PC-3 (cell line): ENCODE measurements around the gene CNTN4. TPM values are rescaled to one million over a fixed set of nuclear protein-coding genes. Genes with fewer than 3 reads are reported as not detected.

Experiments
- ATAC-seq: fragments of 200-7000 bp; cut with Tn5 transposase; 2 replicates; pipeline ENCODE4 v1.9.1; 2020; ENCODE audit warnings: mild to moderate bottlenecking, moderate library complexity
- BruUV-seq: library from RNA; stranded (reverse); fragments of 400-500 nt; replicated peaks from 2 replicates; lab custom pipeline; 2021; lab: Mats Ljungman, UMichigan
- CTCF ChIA-PET: fragments of 300-600 bp; sonication (Branson Sonifier 250); formaldehyde crosslinking; loops from one replicate; lab custom pipeline; 2022; ENCODE audit warnings: antibody characterized with exemption; lab: Charles Lee
- POLR2A ChIA-PET: fragments of 300-600 bp; sonication (Branson Sonifier 250); formaldehyde crosslinking; loops from one replicate; lab custom pipeline; 2022; ENCODE audit warnings: antibody characterized with exemption; ENCODE audit not compliant: unreplicated experiment; lab: Charles Lee
- DNase-seq: peaks from one replicate; pipeline ENCODE4 v3.0.0-alpha.2; 2015
- H2AFZ ChIP-seq: fragments of 300-600 bp; sonication (generic); 2 replicates; pipeline ENCODE4 v1.6.0; 2016; ENCODE audit warnings: antibody characterized with exemption, low read length
- H3F3A ChIP-seq: fragments of 300-600 bp; sonication (generic); one replicate; pipeline ENCODE4 v1.6.0; 2017; ENCODE audit warnings: antibody characterized with exemption, low read length, control low read depth, mild to moderate bottlenecking; ENCODE audit not compliant: unreplicated experiment
- H3K27ac ChIP-seq: fragments of 300-600 bp; sonication (generic); 2 replicates; pipeline ENCODE4 v1.5.1; 2016; ENCODE audit warnings: mild to moderate bottlenecking, low read length
- H3K27me3 ChIP-seq: fragments of 300-600 bp; sonication (generic); 2 replicates; pipeline ENCODE4 v1.6.1; 2016; ENCODE audit warnings: low read length, mixed read lengths
- H3K36me3 ChIP-seq: fragments of 300-600 bp; sonication (generic); 2 replicates; pipeline ENCODE4 v1.6.1; 2016; ENCODE audit warnings: low read depth, mixed run types, low read length, mixed read lengths
- H3K4me1 ChIP-seq: fragments of 300-600 bp; sonication (generic); 2 replicates; pipeline ENCODE4 v1.5.1; 2016; ENCODE audit warnings: low read length; ENCODE audit not compliant: insufficient read depth
- H3K4me2 ChIP-seq: fragments of 300-600 bp; sonication (generic); 2 replicates; pipeline ENCODE4 v1.6.0; 2016; ENCODE audit warnings: low read length
- H3K4me3 ChIP-seq: fragments of 300-600 bp; sonication (generic); 2 replicates; pipeline ENCODE4 v1.5.1; 2016; ENCODE audit warnings: mild to moderate bottlenecking, low read length, mixed read lengths
- H3K79me2 ChIP-seq: fragments of 300-600 bp; sonication (generic); 2 replicates; pipeline ENCODE4 v1.6.1; 2017; ENCODE audit warnings: low read length, mixed read lengths
- H3K9ac ChIP-seq: fragments of 300-600 bp; sonication (generic); 2 replicates; pipeline ENCODE4 v1.6.0; 2016; ENCODE audit warnings: mild to moderate bottlenecking, low read length
- H3K9me2 ChIP-seq: fragments of 300-600 bp; sonication (generic); replicated peaks from 2 replicates; pipeline ENCODE4 v1.6.1; 2016; ENCODE audit warnings: mixed run types, low read length, mixed read lengths
- H3K9me3 ChIP-seq: fragments of 300-600 bp; sonication (generic); 2 replicates; pipeline ENCODE4 v1.6.1; 2016; ENCODE audit warnings: low read length, mixed read lengths
- H4K20me1 ChIP-seq: fragments of 300-600 bp; sonication (generic); 2 replicates; pipeline ENCODE4 v1.6.1; 2016; ENCODE audit warnings: low read length, mixed read lengths
- EZH2 ChIP-seq: fragments of 300-600 bp; sonication (generic); IDR thresholded peaks from one replicate; pipeline ENCODE4 v1.6.1; 2017; ENCODE audit warnings: antibody characterized with exemption, mild to moderate bottlenecking, low read length; ENCODE audit not compliant: unreplicated experiment
- EZH2phosphoT487 ChIP-seq: fragments of 300-600 bp; sonication (generic); IDR thresholded peaks from 2 replicates; pipeline ENCODE4 v1.6.1; 2018; ENCODE audit warnings: mild to moderate bottlenecking, antibody characterized with exemption, low read length, borderline replicate concordance
- intact Hi-C: fragments of 100-400 bp; cut with micrococcal nuclease; formaldehyde crosslinking; loops from 2 replicates; pipeline ENCODE4 v1.9.0; 2023
- total RNA-seq: library from RNA; depleted of rRNA; stranded (reverse); fragments of >200 nt; gene quantifications from 2 replicates; pipeline ENCODE4 v1.2.3, GENCODE V29; 2014
- TF ChIP-seq, protein P1 (sequence below): fragments of 300-600 bp; sonication (generic); conservative IDR thresholded peaks from 2 replicates; pipeline ENCODE4 v1.5.1; 2017; ENCODE audit warnings: antibody characterized with exemption, low read depth, mild to moderate bottlenecking, low read length

Gene CNTN4
- total RNA-seq, 1 experiment from 2014 or later, result not detected

DNA sequence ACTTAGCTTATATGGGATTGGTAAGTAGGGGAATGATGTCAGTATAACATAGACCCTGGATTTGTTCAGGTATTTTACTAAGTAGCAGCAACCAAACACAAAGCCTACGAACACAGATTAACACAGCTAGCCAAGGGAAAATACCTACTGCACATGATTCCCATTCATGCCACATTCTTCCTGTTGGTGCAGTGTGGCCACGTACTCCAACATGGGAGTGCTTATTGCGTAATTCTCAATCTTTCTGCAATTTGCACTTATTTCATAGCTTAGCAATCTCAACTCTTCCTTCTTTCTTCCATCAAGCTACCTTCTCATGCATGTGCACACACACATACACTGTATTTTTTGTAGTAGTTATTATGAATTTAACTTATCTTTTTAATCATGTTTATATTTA lies 824.7 kb downstream of the CNTN4 start:
- intact Hi-C loops, result no loop called here
- H4K20me1 ChIP-seq, result no peaks in the 10 kb centered on the region
- no peaks in the 10 kb centered on the region for H3K4me1 ChIP-seq
- H3K36me3 ChIP-seq, result no peaks in the 10 kb centered on the region; the same call in 1 of the 2 replicates
- H3K4me3 ChIP-seq, result no peak overlapping the region
- ChIA-PET POLR2A (no interaction called here), CTCF (no interaction called here)
- H3K9me3 ChIP-seq, result peaks cover 17% of the 10 kb centered on the region; the same call in 1 of the 2 replicates
- no peaks in the 10 kb centered on the region for H3F3A ChIP-seq
- DNase-seq, result no peak
- no peak overlapping the region for H2AFZ ChIP-seq
- H3K27me3 ChIP-seq, result no peaks in the 10 kb centered on the region
- no peaks in the 10 kb centered on the region for H3K79me2 ChIP-seq
- ATAC-seq, result no peak
- TF ChIP-seq EZH2 (no peak), EZH2phosphoT487 (no peak)
- TF ChIP-seq, protein P1, sequence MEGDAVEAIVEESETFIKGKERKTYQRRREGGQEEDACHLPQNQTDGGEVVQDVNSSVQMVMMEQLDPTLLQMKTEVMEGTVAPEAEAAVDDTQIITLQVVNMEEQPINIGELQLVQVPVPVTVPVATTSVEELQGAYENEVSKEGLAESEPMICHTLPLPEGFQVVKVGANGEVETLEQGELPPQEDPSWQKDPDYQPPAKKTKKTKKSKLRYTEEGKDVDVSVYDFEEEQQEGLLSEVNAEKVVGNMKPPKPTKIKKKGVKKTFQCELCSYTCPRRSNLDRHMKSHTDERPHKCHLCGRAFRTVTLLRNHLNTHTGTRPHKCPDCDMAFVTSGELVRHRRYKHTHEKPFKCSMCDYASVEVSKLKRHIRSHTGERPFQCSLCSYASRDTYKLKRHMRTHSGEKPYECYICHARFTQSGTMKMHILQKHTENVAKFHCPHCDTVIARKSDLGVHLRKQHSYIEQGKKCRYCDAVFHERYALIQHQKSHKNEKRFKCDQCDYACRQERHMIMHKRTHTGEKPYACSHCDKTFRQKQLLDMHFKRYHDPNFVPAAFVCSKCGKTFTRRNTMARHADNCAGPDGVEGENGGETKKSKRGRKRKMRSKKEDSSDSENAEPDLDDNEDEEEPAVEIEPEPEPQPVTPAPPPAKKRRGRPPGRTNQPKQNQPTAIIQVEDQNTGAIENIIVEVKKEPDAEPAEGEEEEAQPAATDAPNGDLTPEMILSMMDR, result no peak
- no TSS peak for BruUV-seq
- no peak overlapping the region for H3K27ac ChIP-seq
- no peaks in the 10 kb centered on the region for H3K9me2 ChIP-seq
- no peak overlapping the region for H3K9ac ChIP-seq
- H3K4me2 ChIP-seq, result no peak overlapping the region

DNA sequence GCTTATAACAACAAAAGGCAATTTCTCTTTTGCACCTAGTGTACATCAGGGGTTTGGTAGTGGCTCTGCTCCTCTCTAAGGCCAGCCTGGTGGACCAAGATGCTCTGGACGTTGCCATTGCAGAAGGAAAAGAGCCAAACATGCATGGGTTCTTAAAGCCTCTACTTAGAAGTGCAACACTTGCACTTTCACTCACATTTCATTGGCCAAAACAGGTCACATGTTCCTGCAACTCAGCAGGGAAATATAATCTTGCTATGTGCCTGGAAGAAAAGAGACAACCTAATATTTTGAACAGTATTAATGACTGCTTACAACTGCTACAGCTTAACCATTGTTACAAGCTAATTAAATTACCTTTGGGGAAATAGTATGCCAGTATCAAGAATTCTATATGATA lies 828.6 kb downstream of the CNTN4 start:
- DNase-seq, result no peak
- Histone ChIP-seq H3K9me3 (peaks cover 35% of the 10 kb centered on the region), H2AFZ (no peak overlapping the region), H3K9ac (no peak overlapping the region), H3K79me2 (no peaks in the 10 kb centered on the region), H3K27ac (no peak overlapping the region), H3K4me2 (no peak overlapping the region), H3K4me1 (no peaks in the 10 kb centered on the region), H3K36me3 (no peaks in the 10 kb centered on the region), H3K9me2 (no peaks in the 10 kb centered on the region), H3K27me3 (no peaks in the 10 kb centered on the region), H4K20me1 (no peaks in the 10 kb centered on the region), H3F3A (no peaks in the 10 kb centered on the region), H3K4me3 (no peak overlapping the region)
- no TSS peak for BruUV-seq
- no peak for ATAC-seq
- CTCF ChIA-PET, result no interaction called here
- TF ChIP-seq EZH2 (no peak), EZH2phosphoT487 (no peak)
- TF ChIP-seq, protein P1, result no peak
- intact Hi-C loops, result no loop called here
- POLR2A ChIA-PET, result no interaction called here

DNA sequence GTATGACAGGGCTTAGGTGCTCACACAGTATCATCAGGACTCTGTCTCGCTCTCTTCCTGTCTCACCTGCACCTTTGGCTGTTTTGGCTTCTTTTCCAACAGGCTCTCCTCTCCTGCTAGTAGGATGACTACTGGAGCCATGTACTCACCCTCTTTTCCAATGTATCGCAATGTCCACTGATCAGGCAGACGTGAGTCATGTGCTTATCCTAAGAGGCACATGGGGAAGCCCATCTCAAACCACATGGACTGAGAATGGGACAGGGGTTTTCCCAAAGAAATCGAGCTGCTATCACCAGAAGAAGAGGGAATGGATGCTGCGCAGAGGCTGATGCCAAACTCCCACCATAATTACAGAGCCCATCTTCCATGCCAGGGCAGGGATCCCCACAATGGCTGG lies 830.9 kb downstream of the CNTN4 start:
- ATAC-seq, result no peak
- BruUV-seq, result no TSS peak

More for the DNA sequence above, 830.9 kb downstream of the CNTN4 start:
- intact Hi-C loops, result no loop called here
- Histone ChIP-seq H3K4me3 (no peak overlapping the region), H3K4me1 (no peaks in the 10 kb centered on the region), H3K9me3 (peaks cover 38% of the 10 kb centered on the region), H4K20me1 (no peaks in the 10 kb centered on the region), H3K27ac (no peak overlapping the region), H3K4me2 (no peak overlapping the region), H3K9ac (no peak overlapping the region), H3K27me3 (no peaks in the 10 kb centered on the region), H3K36me3 (no peaks in the 10 kb centered on the region), H2AFZ (no peak overlapping the region), H3K79me2 (no peaks in the 10 kb centered on the region), H3F3A (no peaks in the 10 kb centered on the region), H3K9me2 (no peaks in the 10 kb centered on the region)
- ChIA-PET CTCF (no interaction called here), POLR2A (no interaction called here)
- DNase-seq, result no peak
- TF ChIP-seq, protein P1, result no peak
- TF ChIP-seq EZH2phosphoT487, result no peak
- TF ChIP-seq EZH2, result no peak
